GM12801 (cell line): ENCODE results near the gene DGKQ.

ENCODE experiments used
- CTCF ChIP-seq: IDR thresholded peaks from one replicate; pipeline ENCODE4 v1.5.1; 2011; ENCODE audit warnings: control low read depth; ENCODE audit not compliant: insufficient read length; ENCODE audit errors: extremely low read depth

DGKQ gene

GRCh38 chr4:913280-913618 lies 60.1 kb downstream of the DGKQ start:
- no peak for TF ChIP-seq CTCF

DNA sequence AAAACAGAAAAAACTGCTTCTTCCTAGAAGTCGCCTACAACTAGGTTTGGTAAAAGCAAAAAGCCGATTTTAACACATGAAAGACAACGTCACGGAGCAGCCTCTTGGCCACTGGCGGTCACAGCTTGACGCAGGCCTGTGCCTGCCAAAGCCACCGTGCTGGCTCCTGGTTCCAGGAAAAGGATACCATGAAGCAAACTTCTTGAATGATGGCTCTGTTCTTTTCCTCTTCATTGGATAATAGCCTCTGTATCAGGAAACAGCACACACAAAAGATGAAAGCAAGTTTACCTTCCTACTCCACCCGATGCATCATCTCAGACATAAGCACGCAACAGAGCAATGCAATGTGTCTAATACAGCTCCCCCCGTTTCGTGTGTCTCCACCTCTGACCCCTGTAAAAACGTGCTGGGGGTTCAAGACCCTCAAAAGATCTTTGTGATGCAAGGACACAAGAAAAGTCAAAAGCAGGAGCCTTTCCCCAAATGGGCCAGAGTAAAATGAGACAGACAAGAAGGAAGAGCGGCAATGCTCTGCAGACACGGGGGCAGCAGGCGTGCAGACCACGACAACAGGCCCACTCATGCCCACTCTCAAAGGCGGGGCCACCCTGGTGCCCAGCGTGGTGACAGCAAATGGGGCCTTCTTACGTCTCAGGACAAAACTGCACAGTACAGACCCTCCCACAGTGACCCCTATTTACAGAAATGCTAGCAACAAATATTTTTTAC lies 60.7 kb downstream of the DGKQ start:
- no peak for TF ChIP-seq CTCF

GRCh38 chr4:911871-912490 lies 61.4 kb downstream of the DGKQ start:
- TF ChIP-seq CTCF = no peak

DNA sequence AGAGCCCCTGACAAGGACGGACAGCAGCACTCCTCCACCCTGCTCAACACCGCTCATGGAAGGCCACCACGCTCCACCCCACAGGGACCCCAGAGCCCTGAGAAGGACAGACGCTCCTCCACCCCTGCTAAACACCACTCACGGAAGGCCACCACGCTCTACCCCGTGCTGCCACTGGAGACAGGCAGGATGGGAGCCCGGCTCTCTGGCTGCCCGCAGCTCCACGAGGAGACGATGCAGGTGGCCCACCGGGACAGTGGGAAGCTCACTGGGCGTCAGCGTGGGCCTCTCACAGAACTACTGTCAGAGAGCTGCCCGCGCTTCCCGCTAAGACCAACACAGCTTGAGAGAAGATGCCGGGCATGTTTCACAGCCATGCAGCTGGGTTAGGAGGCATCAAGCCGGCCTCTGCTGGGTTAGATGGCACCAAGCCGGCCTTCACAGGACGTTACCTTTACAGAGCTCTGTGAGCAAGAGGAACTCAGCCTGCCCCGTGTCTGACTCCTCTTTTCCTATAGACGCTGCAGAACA lies 62.1 kb downstream of the DGKQ start:
- TF ChIP-seq CTCF = no peak

DNA sequence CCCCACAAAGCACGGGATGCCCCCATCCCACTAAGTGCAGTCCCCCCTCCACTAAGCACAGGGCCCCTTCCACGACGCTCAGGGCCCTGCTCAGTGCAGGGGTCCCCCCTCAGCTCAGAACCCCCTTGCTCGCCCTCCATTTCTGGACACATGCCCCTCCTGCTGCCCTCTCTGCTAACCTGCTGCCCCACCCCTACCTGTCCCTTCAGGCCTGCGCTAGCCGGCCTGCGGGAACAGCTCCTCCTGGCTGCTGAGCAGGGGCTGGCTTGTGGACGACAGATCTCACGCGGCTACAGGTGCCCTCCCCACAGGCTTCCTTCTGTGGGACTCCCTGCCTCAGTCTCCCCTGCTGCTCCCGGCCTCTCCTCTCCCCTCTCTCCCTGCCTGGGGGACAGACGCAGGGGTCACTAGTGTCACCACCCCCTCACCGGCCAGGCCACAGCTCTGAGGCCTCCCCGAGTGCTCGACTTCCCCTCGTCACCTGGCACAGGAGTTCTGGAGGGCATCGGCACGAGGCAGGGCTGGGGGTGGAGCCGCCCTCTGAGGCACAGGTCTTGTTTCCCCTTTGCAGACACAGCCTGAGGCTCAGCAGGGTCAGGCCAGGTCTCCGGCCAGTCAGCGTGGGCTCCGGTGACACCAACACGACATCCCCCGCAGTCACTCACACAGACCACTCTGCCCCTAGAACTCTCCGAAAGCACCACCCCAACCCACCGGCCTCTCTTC lies 62.8 kb downstream of the DGKQ start:
- TF ChIP-seq CTCF = no peak

GRCh38 chr4:909821-910220 lies 63.5 kb downstream of the DGKQ start:
- TF ChIP-seq CTCF = no peak

- no peak for TF ChIP-seq CTCF
These were observed 64.2 kb downstream of the DGKQ start for GRCh38 chr4:909131-909571.
